ENCODE measurements around the gene NPBWR2.
"Not testable (repeated sequence)": the region's sequence is repeated elsewhere in the genome, so short reads cannot be mapped to it uniquely, and the experiment has no call there.

NPBWR2 gene

DNA sequence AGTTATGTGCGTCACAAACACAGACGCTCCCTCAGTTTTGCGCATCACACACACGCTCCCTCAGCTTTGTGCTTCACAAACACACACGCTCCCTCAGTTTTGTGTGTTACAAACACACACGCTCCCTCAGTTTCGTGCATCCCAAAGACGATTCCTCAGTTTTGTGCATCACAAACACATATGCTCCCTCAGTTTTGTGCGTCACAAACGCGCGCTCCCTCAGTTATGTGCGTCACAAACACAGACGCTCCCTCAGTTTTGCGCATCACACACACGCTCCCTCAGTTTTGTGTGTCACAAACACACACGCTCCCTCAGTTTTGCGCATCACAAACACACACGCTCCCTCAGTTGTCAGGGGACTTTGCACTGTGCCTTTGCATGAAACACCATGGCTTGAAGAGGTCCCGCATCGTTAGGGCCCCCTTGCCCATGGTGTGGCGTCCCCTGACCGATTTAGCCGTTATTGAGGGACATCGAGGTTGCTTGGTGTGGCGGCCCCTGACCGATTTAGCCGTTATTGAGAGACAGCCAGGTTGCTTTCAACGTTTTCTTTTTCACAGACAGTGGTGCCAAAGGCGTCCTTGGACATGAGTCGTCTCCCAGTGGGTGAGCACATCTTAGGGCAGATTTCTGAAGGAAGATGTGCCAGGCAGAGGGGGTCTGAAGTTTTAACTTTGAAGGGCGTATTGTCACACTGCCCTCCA is 28.8 kb upstream of the NPBWR2 start:
- no peaks in the 10 kb centered on the region for H3K4me1 Mint-ChIP-seq
- DNase-seq (ENCODE audit: low spot score in 2 of 2) (no peak), ATAC-seq (ENCODE audit: low read depth) (no peak)
- H3K27ac Mint-ChIP-seq, result no peak overlapping the region
- H3K27me3 Mint-ChIP-seq, result peaks cover 10% of the 10 kb centered on the region
- H3K9me3 Mint-ChIP-seq, result no peaks in the 10 kb centered on the region
- H3K36me3 Mint-ChIP-seq, result peaks cover 2% of the 10 kb centered on the region
- no peak overlapping the region for H3K4me3 Mint-ChIP-seq

DNA sequence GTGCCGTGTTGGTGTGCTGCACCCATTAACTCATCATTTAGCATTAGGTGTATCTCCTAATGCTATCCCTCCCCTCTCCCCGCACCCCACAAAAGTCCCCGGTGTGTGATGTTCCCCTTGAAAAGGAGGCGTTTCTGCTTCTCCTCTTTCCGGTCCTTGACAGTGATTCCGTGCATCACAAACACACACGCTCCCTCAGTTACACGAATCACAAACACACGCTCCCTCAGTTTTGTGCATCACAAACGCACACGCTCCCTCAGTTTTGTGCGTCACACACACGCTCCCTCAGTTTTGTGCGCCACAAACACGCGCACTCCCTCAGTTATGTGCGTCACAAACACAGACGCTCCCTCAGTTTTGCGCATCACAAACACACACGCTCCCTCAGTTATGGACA is 27.4 kb upstream of the NPBWR2 start:
- not testable (repeated sequence) for H3K4me3 Mint-ChIP-seq; H3K27ac Mint-ChIP-seq; H3K9me3 Mint-ChIP-seq; DNase-seq (ENCODE audit: low spot score in 2 of 2); H3K36me3 Mint-ChIP-seq; ATAC-seq (ENCODE audit: low read depth); H3K4me1 Mint-ChIP-seq
- H3K27me3 Mint-ChIP-seq, result peaks cover 14% of the 10 kb centered on the region

DNA sequence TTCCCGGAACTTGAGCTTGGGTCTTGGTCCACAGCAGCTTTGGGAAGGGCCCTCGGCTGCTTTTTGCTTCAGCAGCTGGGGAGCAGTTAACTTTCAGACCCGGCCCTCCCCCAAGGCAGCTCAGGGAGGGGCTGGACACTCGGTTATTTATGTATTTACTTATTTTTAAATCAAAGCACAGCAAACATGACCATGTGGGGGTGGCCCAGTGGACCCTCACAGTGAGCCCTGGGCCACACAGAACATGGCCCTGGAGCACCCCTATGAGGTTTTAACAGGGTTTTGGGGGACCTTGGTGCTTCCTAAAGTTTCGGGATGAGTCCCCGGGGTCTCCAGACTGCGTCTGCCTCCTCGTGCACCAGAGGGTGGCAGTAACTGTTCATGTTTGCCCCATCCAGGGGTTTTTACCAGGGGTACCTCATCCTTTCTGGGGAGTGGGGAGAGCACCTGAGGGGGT is 26.6 kb upstream of the NPBWR2 start:
- H3K27ac Mint-ChIP-seq, result no peak overlapping the region
- H3K4me3 Mint-ChIP-seq, result no peak overlapping the region
- DNase-seq (ENCODE audit: low spot score in 2 of 2) (no peak), ATAC-seq (ENCODE audit: low read depth) (no peak)
- no peaks in the 10 kb centered on the region for H3K4me1 Mint-ChIP-seq
- peaks cover 2% of the 10 kb centered on the region for H3K36me3 Mint-ChIP-seq
- peaks cover 17% of the 10 kb centered on the region for H3K27me3 Mint-ChIP-seq
- H3K9me3 Mint-ChIP-seq, result no peaks in the 10 kb centered on the region

GRCh38 chr20:64131406-64131805 is 24.0 kb upstream of the NPBWR2 start:
- H3K36me3 Mint-ChIP-seq, result peaks cover 3% of the 10 kb centered on the region
- DNase-seq (ENCODE audit: low spot score in 2 of 2) (no peak), ATAC-seq (ENCODE audit: low read depth) (no peak)
- peaks cover 17% of the 10 kb centered on the region for H3K27me3 Mint-ChIP-seq
- no peak overlapping the region for H3K4me3 Mint-ChIP-seq
- H3K9me3 Mint-ChIP-seq, result peaks cover 2% of the 10 kb centered on the region
- H3K4me1 Mint-ChIP-seq, result no peaks in the 10 kb centered on the region
- H3K27ac Mint-ChIP-seq, result no peak overlapping the region

DNA sequence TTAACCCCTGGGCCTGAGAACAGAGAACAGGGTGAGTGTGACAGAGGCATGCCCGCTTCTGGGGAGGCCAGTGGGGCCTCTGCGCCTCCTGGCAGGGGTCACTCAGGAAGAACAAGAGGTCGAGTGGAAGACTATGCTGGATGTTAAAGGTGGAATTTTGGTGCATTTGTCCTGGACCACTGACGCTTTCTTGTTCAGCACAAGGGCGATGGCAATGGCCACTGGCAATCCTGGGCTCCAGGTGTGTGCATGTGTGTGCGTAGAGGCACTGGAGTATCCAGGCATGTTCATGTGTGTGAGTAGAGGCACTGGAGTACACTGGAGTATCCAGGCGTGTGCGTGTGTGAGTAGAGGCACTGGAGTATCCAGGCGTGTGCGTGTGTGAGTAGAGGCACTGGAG is 23.5 kb upstream of the NPBWR2 start:
- no peak for DNase-seq (ENCODE audit: low spot score in 2 of 2)
- Mint-ChIP-seq H3K4me3 (no peak overlapping the region), H3K36me3 (peaks cover 2% of the 10 kb centered on the region), H3K9me3 (peaks cover 2% of the 10 kb centered on the region), H3K27ac (no peak overlapping the region), H3K27me3 (peaks cover 14% of the 10 kb centered on the region), H3K4me1 (no peaks in the 10 kb centered on the region)
- ATAC-seq (ENCODE audit: low read depth), result no peak

- H3K4me1 Mint-ChIP-seq, result no peaks in the 10 kb centered on the region
- H3K27ac Mint-ChIP-seq, result no peak overlapping the region
- H3K27me3 Mint-ChIP-seq, result peaks cover 11% of the 10 kb centered on the region
- H3K36me3 Mint-ChIP-seq, result peaks cover 2% of the 10 kb centered on the region
- no peak for ATAC-seq (ENCODE audit: low read depth)
- no peak for DNase-seq (ENCODE audit: low spot score in 2 of 2)
- no peak overlapping the region for H3K4me3 Mint-ChIP-seq
- peaks cover 2% of the 10 kb centered on the region for H3K9me3 Mint-ChIP-seq
Measured at GRCh38 chr20:64130271-64130670, 22.9 kb upstream of the NPBWR2 start.

- peaks cover 2% of the 10 kb centered on the region for H3K9me3 Mint-ChIP-seq
- no peak for DNase-seq (ENCODE audit: low spot score in 2 of 2)
- no peak overlapping the region for H3K4me3 Mint-ChIP-seq
- no peaks in the 10 kb centered on the region for H3K4me1 Mint-ChIP-seq
- no peak for ATAC-seq (ENCODE audit: low read depth)
- H3K27me3 Mint-ChIP-seq, result peaks cover 9% of the 10 kb centered on the region
- no peak overlapping the region for H3K27ac Mint-ChIP-seq
- peaks cover 2% of the 10 kb centered on the region for H3K36me3 Mint-ChIP-seq
Measured at GRCh38 chr20:64129146-64129782, 21.9 kb upstream of the NPBWR2 start.

DNA sequence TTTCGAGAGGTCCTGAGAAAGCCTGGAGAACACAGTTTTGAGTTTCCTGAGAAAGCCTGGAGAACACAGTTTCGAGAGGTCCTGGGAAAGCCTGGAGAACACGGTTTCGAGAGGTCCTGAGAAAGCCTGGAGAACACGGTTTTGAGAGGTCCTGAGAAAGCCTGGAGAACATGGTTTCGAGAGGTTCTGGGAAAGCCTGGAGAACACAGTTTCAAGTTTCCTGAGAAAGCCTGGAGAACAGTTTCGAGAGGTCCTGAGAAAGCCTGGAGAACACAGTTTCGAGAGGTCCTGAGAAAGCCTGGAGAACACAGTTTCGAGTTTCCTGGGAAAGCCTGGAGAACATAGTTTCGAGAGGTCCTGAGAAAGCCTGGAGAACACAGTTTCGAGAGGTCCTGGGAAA is 16.2 kb upstream of the NPBWR2 start:
- not testable (repeated sequence) for H3K27ac Mint-ChIP-seq; ATAC-seq (ENCODE audit: low read depth); H3K9me3 Mint-ChIP-seq; H3K4me3 Mint-ChIP-seq; DNase-seq (ENCODE audit: low spot score in 2 of 2); H3K36me3 Mint-ChIP-seq; H3K27me3 Mint-ChIP-seq; H3K4me1 Mint-ChIP-seq

DNA sequence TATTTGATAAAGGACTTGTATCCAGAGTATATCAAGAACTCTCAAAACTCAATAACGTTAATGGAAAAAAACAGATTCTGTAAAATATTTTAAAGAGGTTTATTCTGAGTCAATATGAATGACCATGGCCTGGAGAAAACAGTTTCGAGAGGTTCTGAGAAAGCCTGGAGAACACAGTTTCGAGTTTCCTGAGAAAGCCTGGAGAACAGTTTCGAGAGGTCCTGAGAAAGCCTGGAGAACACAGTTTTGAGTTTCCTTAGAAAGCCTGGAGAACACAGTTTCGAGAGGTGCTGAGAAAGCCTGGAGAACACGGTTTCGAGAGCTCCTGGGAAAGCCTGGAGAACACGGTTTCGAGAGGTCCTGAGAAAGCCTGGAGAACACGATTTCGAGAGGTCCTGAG is 15.6 kb upstream of the NPBWR2 start:
- not testable (repeated sequence) for H3K4me1 Mint-ChIP-seq; H3K27me3 Mint-ChIP-seq; H3K4me3 Mint-ChIP-seq; H3K9me3 Mint-ChIP-seq; ATAC-seq (ENCODE audit: low read depth); DNase-seq (ENCODE audit: low spot score in 2 of 2); H3K36me3 Mint-ChIP-seq; H3K27ac Mint-ChIP-seq

GRCh38 chr20:64121586-64121985 is 14.2 kb upstream of the NPBWR2 start:
- no peaks in the 10 kb centered on the region for H3K9me3 Mint-ChIP-seq
- H3K27me3 Mint-ChIP-seq, result no peaks in the 10 kb centered on the region
- DNase-seq (ENCODE audit: low spot score in 2 of 2), result no peak
- H3K36me3 Mint-ChIP-seq, result no peaks in the 10 kb centered on the region
- ATAC-seq (ENCODE audit: low read depth), result no peak
- no peak overlapping the region for H3K4me3 Mint-ChIP-seq
- peaks cover 6% of the 10 kb centered on the region for H3K4me1 Mint-ChIP-seq
- no peak overlapping the region for H3K27ac Mint-ChIP-seq

DNA sequence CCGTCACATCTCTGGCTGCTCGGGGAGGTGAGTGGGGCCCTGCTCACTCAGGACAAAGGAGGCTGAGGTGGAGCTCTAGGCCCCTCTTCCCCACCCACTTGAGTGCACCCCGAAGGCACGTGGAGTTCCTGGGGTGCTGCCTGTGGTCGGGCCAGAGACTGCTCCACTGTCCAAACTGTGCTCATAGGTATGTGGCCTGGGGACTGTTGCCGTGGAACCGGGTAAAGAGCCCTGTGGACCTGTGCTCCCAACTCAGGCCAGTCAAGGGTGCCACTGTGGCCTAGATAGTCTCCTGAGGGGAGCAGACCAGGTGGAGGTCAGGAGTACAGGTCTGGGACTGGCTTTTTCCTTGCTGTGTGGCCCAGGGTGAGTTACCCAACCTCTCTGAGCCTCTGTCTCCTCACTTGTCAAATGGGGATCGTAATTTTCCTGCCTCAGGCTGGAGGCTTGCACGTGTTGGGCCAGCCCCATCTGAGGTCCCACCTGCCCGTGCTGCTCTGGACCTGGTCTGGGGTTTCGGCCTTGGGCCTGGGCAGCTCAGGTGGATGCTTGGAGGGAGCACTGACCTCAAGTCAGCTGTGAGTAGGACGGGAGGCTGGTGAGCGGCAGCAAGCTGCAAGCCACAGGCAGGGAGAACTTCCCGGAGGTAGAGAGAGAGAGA is 12.4 kb upstream of the NPBWR2 start:
- Mint-ChIP-seq H3K9me3 (no peaks in the 10 kb centered on the region), H3K4me1 (peaks cover 6% of the 10 kb centered on the region), H3K36me3 (no peaks in the 10 kb centered on the region), H3K4me3 (peak overlapping the region; percentile 77), H3K27me3 (no peaks in the 10 kb centered on the region), H3K27ac (peak overlapping the region; percentile 76)
- ATAC-seq (ENCODE audit: low read depth) (peak; percentile 3), DNase-seq (ENCODE audit: low spot score in 2 of 2) (no peak)

GRCh38 chr20:64119301-64119680 is 11.9 kb upstream of the NPBWR2 start:
- no peaks in the 10 kb centered on the region for H3K27me3 Mint-ChIP-seq
- no peaks in the 10 kb centered on the region for H3K9me3 Mint-ChIP-seq
- H3K27ac Mint-ChIP-seq, result no peak overlapping the region
- no peak for DNase-seq (ENCODE audit: low spot score in 2 of 2)
- H3K36me3 Mint-ChIP-seq, result no peaks in the 10 kb centered on the region
- no peak for ATAC-seq (ENCODE audit: low read depth)
- peaks cover 6% of the 10 kb centered on the region for H3K4me1 Mint-ChIP-seq
- H3K4me3 Mint-ChIP-seq, result no peak overlapping the region

GRCh38 chr20:64117432-64117777 is 10.0 kb upstream of the NPBWR2 start:
- not testable (repeated sequence) for H3K9me3 Mint-ChIP-seq; ATAC-seq (ENCODE audit: low read depth); H3K4me1 Mint-ChIP-seq; H3K4me3 Mint-ChIP-seq; DNase-seq (ENCODE audit: low spot score in 2 of 2); H3K27ac Mint-ChIP-seq; H3K27me3 Mint-ChIP-seq; H3K36me3 Mint-ChIP-seq

DNA sequence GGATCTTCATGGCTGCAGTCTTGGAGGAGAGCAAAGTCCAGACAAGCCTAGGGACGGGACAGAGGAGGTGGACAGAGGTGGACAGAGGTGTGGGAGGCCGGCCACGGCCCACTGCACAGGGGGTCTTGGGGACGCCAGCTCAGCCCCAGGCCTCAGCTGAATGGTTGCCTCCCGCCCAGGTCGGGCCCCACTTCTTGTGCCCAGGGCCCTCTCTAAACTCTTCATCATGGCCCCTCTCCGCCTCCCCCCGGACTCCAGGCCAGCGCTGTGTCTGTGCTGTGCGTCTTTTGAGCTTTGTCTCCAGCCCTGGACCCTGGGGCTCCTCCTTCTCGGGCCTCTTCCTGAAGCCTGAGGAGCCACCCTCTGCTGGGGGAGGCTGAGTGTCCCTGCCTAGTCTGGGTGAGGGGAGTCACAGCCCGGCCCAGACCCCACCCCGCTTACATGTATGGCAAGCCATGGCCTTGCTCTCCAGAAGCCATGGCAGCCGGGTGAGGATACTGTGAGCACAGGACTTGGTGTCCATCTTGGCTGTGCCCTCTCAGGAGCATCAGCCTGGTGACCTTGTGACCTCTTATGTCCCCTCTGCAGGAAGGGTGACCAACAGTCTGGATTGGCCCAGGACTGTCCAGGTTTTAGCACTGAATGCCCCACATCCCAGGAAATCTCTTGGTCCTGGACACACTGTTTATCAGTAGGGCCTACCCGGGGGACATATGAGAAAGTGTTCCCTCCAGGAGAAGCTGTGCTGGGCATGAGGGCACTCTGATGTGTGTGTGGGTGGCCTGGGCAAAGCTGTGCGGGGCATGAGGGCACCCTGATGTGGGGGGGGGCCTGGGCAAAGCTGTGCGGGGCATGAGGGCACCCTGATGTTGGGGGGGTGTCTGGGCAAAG is 9.4 kb upstream of the NPBWR2 start:
- DNase-seq (ENCODE audit: low spot score in 2 of 2), result no peak
- Mint-ChIP-seq H3K9me3 (no peaks in the 10 kb centered on the region), H3K27ac (no peak overlapping the region), H3K27me3 (no peaks in the 10 kb centered on the region), H3K4me3 (no peak overlapping the region), H3K36me3 (no peaks in the 10 kb centered on the region), H3K4me1 (peaks cover 15% of the 10 kb centered on the region)
- ATAC-seq (ENCODE audit: low read depth), result no peak

Data from memory B cell (primary cell).